HepG2 (cell line): Measurements from ENCODE around the gene COL9A1. TPM values are rescaled to one million over a fixed set of nuclear protein-coding genes. Genes with fewer than 3 reads are reported as not detected.

Experiments used
- ATAC-seq: fragments of 200-7000 bp; cut with Tn5 transposase; 3 replicates; pipeline ENCODE4 v1.9.1; 2020; ENCODE audit warnings: mild to moderate bottlenecking, moderate library complexity
- BruUV-seq: library from RNA; stranded (reverse); fragments of 400-500 nt; replicated peaks from 2 replicates; lab custom pipeline; 2021; lab: Mats Ljungman, UMichigan
- CTCF ChIA-PET: fragments of 300-600 bp; formaldehyde crosslinking; extraction: SDS; loops from one replicate; lab custom pipeline; 2021; ENCODE audit warnings: low total read pairs, inconsistent platforms, low intra/inter-chr PET ratio; lab: Yijun Ruan, JAX
- POLR2A ChIA-PET: fragments of 350-600 bp; sonication (Branson Sonifier 250); formaldehyde crosslinking; loops from one replicate; lab custom pipeline; 2020; ENCODE audit warnings: antibody characterized with exemption, inconsistent platforms; lab: Yijun Ruan, JAX
- DNase-seq: peaks from one replicate; pipeline ENCODE4 v3.0.0-alpha.2; 2015; ENCODE audit warnings: low spot score
- FAIRE-seq: peaks from 3 replicates; lab custom pipeline; 2011; peaks lifted over from hg19 to GRCh38; lab: Jason Lieb, UNC
- H2AFZ ChIP-seq: one replicate; pipeline ENCODE4 v1.6.1; 2011; ENCODE audit warnings: low read length, inconsistent platforms
- H3K27ac ChIP-seq: fragments of 300-600 bp; 3 replicates; pipeline ENCODE4 v1.8.0; 2011; ENCODE audit warnings: mixed run types, mild to moderate bottlenecking, mixed read lengths, low read length, inconsistent platforms; ENCODE audit not compliant: insufficient read depth; ENCODE audit errors: extremely low read length
- H3K27me3 ChIP-seq, 2 experiments: fragments of 200-600 bp in 1 of 2; 2 replicates in 1 of 2; 3 replicates in 1 of 2; pipeline versions ENCODE4 v1.6.0 to v1.8.0; 2011; ENCODE audit warnings: low read length in 2 of 2, mild to moderate bottlenecking in 2 of 2, moderate library complexity in 2 of 2, inconsistent platforms in 1 of 2; ENCODE audit not compliant: insufficient read depth in 2 of 2, control insufficient read depth in 1 of 2
- H3K36me3 ChIP-seq, 2 experiments: fragments of 200-600 bp in 1 of 2; replicated peaks in 1 of 2; 2 replicates in 1 of 2; 3 replicates in 1 of 2; pipeline versions ENCODE4 v1.5.1 to v1.8.0; 2011; ENCODE audit warnings: low read length in 2 of 2, inconsistent platforms in 1 of 2; ENCODE audit not compliant: insufficient read depth in 2 of 2, control insufficient read depth in 1 of 2
- H3K4me1 ChIP-seq: 2 replicates; pipeline ENCODE4 v1.5.1; 2012; ENCODE audit warnings: low read length, inconsistent platforms; ENCODE audit not compliant: insufficient read depth
- H3K4me2 ChIP-seq: 2 replicates; pipeline ENCODE4 v1.6.0; 2011; ENCODE audit warnings: low read depth, low read length, inconsistent platforms
- H3K4me3 ChIP-seq, 3 experiments: fragments of 200-600 bp in 1 of 3; sonication (generic), shearing (Covaris generic) in 1 of 3; replicated peaks in 1 of 3; 2 replicates each; pipeline ENCODE4 v1.5.1; 2011 to 2016; ENCODE audit warnings: low read length in 3 of 3, inconsistent platforms in 2 of 3, low read depth in 2 of 3, mild to moderate bottlenecking in 2 of 3, control low read depth in 1 of 3, mixed read lengths in 1 of 3; ENCODE audit not compliant: insufficient read depth in 1 of 3
- H3K79me2 ChIP-seq: one replicate; pipeline ENCODE4 v1.6.1; 2011; ENCODE audit warnings: low read length, inconsistent platforms; ENCODE audit not compliant: insufficient read depth
- H3K9ac ChIP-seq: 2 replicates; pipeline ENCODE4 v1.6.0; 2011; ENCODE audit warnings: mild to moderate bottlenecking, low read depth, low read length, inconsistent platforms; ENCODE audit not compliant: insufficient read depth
- H3K9me3 ChIP-seq: 2 replicates; pipeline ENCODE4 v1.5.1; 2012; ENCODE audit warnings: mild to moderate bottlenecking, low read length
- H4K20me1 ChIP-seq: 2 replicates; pipeline ENCODE4 v1.6.0; 2011; ENCODE audit warnings: inconsistent platforms, mild to moderate bottlenecking, low read length, moderate library complexity; ENCODE audit not compliant: insufficient read depth
- ERF ChIP-seq: IDR thresholded peaks from 2 replicates; pipeline ENCODE4 v1.6.1; 2018; ENCODE audit warnings: missing biosample characterization, missing genetic modification reagents
- NFE2L1 ChIP-seq: sonication (generic); formaldehyde crosslinking; IDR thresholded peaks from 2 replicates; pipeline ENCODE4 v1.4.0; 2020; ENCODE audit warnings: missing genetic modification reagents, mild to moderate bottlenecking, borderline replicate concordance
- SRSF4 ChIP-seq: fragments of 200-400 bp; formaldehyde crosslinking; IDR thresholded peaks from one replicate; pipeline ENCODE4 v1.6.1; 2018; ENCODE audit warnings: mild to moderate bottlenecking, low read depth, low read length, moderate library complexity; ENCODE audit not compliant: poor library complexity, severe bottlenecking
- ZNF547 ChIP-seq: sonication (generic); formaldehyde crosslinking; IDR thresholded peaks from 2 replicates; pipeline ENCODE4 v1.5.1; 2020; ENCODE audit warnings: mild to moderate bottlenecking, missing genetic modification reagents
- WGBS: methylation state at CpG from one replicate; pipeline ENCODE4 v1.1.6; 2017; ENCODE audit warnings: low lambda C conversion rate; 5-methylcytosine and 5-hydroxymethylcytosine counted together
- in situ Hi-C: cut with HindIII; loops from 2 replicates; pipeline ENCODE4 v1.10.0; 2017; ENCODE audit warnings: low pct_unique_long_range_greater_than_20kb; ENCODE audit not compliant: extremely low pct_ligation_motif_present
- intact Hi-C: fragments of 100-400 bp; cut with micrococcal nuclease; formaldehyde crosslinking; loops from one replicate; pipeline ENCODE4 v1.10.0; 2022; ENCODE audit not compliant: unreplicated experiment
- polyA plus RNA-seq, 8 experiments: library from polyadenylated mRNA; depleted of rRNA in 3 of 8; stranded (reverse) in 7 of 8; unstranded in 1 of 8; fragments of >200 nt; fragmentation: Illumina TruSeq in 4 of 8; extraction: Trizol in 4 of 8; gene quantifications; 2 replicates each; pipeline versions ENCODE4 v1.2.1 to v1.2.3, GENCODE V29; 2011 to 2016; ENCODE audit warnings: low read depth in 4 of 8, missing spikeins in 1 of 8, mixed read lengths in 1 of 8; ENCODE audit not compliant: insufficient read depth in 1 of 8
- total RNA-seq, 5 experiments: library from RNA; depleted of rRNA; stranded (reverse); fragments of >200 nt; fragmentation: Illumina TruSeq; extraction: Trizol; gene quantifications; 2 replicates each; pipeline ENCODE4 v1.2.3, GENCODE V29; 2016; ENCODE audit warnings: low read depth in 1 of 5
- TF ChIP-seq, protein P1 (sequence below): sonication (generic); formaldehyde crosslinking; IDR thresholded peaks from 2 replicates; pipeline ENCODE4 v1.5.0; 2020; ENCODE audit warnings: mild to moderate bottlenecking, missing genetic modification reagents, borderline replicate concordance

Gene COL9A1
- total and polyA plus RNA-seq, 2 of the 13 experiments (the other 11 are each of a cell fraction or from before 2014, with no cell fraction given), result 0.08 TPM; not detected in 1

DNA sequence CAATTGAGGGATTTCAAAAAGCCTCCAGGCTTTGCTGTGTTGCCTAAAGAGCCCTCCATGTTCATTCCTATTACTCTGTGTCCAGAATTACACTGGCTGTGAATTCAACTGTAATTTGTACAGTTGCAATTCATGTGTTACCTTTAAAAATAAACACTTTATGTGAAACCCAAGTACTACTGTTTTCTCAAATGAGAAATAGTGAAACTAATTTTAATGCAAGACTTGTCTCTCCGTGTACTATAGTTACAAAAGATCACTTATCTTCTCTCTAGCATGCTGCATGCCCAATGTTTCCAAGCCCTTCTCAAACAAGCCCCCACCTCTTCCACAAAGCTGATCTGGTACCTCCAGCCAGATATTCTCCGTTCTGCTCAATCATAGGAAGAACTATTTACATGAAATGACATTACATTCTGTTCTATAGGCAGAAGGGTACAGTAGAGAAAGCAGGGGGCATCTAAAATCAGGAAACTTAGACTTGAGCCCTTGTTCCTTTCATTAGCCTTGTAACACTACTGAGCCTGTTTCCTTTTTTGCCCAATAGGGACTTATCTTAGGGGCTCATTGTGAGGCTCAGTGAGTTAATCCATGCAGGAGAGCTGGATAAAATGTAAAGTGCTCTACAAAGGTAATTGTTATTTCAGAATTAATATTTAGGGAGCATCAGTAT is 12.3 kb upstream of the COL9A1 start:
- DNase-seq (no peak), FAIRE-seq (no peak), ATAC-seq (no peak)
- WGBS, result 2% methylated on average over 2 of the region's 2 CpGs
- H3K4me1 ChIP-seq, result no peaks in the 10 kb centered on the region
- H3K4me3 ChIP-seq, result no peak overlapping the region
- H3K79me2 ChIP-seq, result no peaks in the 10 kb centered on the region
- in situ Hi-C loops (no loop called here), intact Hi-C loops (no loop called here)
- no peak overlapping the region for H2AFZ ChIP-seq
- H3K4me2 ChIP-seq, result no peak overlapping the region
- no peak for TF ChIP-seq ZNF547 (CRISPR knock-in tag)
- no peak for TF ChIP-seq NFE2L1
- no peak for TF ChIP-seq ERF (CRISPR knock-in tag)
- no peak for TF ChIP-seq SRSF4
- TF ChIP-seq, protein P1, sequence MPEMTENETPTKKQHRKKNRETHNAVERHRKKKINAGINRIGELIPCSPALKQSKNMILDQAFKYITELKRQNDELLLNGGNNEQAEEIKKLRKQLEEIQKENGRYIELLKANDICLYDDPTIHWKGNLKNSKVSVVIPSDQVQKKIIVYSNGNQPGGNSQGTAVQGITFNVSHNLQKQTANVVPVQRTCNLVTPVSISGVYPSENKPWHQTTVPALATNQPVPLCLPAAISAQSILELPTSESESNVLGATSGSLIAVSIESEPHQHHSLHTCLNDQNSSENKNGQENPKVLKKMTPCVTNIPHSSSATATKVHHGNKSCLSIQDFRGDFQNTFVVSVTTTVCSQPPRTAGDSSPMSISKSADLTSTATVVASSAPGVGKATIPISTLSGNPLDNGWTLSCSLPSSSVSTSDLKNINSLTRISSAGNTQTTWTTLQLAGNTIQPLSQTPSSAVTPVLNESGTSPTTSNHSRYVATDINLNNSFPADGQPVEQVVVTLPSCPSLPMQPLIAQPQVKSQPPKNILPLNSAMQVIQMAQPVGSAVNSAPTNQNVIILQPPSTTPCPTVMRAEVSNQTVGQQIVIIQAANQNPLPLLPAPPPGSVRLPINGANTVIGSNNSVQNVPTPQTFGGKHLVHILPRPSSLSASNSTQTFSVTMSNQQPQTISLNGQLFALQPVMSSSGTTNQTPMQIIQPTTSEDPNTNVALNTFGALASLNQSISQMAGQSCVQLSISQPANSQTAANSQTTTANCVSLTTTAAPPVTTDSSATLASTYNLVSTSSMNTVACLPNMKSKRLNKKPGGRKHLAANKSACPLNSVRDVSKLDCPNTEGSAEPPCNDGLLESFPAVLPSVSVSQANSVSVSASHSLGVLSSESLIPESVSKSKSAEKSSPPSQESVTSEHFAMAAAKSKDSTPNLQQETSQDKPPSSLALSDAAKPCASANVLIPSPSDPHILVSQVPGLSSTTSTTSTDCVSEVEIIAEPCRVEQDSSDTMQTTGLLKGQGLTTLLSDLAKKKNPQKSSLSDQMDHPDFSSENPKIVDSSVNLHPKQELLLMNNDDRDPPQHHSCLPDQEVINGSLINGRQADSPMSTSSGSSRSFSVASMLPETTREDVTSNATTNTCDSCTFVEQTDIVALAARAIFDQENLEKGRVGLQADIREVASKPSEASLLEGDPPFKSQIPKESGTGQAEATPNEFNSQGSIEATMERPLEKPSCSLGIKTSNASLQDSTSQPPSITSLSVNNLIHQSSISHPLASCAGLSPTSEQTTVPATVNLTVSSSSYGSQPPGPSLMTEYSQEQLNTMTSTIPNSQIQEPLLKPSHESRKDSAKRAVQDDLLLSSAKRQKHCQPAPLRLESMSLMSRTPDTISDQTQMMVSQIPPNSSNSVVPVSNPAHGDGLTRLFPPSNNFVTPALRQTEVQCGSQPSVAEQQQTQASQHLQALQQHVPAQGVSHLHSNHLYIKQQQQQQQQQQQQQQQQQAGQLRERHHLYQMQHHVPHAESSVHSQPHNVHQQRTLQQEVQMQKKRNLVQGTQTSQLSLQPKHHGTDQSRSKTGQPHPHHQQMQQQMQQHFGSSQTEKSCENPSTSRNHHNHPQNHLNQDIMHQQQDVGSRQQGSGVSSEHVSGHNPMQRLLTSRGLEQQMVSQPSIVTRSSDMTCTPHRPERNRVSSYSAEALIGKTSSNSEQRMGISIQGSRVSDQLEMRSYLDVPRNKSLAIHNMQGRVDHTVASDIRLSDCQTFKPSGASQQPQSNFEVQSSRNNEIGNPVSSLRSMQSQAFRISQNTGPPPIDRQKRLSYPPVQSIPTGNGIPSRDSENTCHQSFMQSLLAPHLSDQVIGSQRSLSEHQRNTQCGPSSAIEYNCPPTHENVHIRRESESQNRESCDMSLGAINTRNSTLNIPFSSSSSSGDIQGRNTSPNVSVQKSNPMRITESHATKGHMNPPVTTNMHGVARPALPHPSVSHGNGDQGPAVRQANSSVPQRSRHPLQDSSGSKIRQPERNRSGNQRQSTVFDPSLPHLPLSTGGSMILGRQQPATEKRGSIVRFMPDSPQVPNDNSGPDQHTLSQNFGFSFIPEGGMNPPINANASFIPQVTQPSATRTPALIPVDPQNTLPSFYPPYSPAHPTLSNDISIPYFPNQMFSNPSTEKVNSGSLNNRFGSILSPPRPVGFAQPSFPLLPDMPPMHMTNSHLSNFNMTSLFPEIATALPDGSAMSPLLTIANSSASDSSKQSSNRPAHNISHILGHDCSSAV (CRISPR knock-in tag), result no peak
- H3K36me3 ChIP-seq, result no peaks in the 10 kb centered on the region
- no peak overlapping the region for H3K27ac ChIP-seq
- no TSS peak for BruUV-seq
- ChIA-PET POLR2A (no interaction called here), CTCF (no interaction called here)
- no peaks in the 10 kb centered on the region for H4K20me1 ChIP-seq
- H3K9me3 ChIP-seq, result no peaks in the 10 kb centered on the region
- H3K9ac ChIP-seq, result no peak overlapping the region
- H3K27me3 ChIP-seq, result no peaks in the 10 kb centered on the region
